ENCODE results near the gene GPRC5A. TPM values are rescaled to one million over a fixed set of nuclear protein-coding genes. Genes with fewer than 3 reads are reported as not detected.

GPRC5A gene
- total RNA-seq, 4 donors from 2014 or later: 11.3 to 284 (median 88.4) TPM

DNA sequence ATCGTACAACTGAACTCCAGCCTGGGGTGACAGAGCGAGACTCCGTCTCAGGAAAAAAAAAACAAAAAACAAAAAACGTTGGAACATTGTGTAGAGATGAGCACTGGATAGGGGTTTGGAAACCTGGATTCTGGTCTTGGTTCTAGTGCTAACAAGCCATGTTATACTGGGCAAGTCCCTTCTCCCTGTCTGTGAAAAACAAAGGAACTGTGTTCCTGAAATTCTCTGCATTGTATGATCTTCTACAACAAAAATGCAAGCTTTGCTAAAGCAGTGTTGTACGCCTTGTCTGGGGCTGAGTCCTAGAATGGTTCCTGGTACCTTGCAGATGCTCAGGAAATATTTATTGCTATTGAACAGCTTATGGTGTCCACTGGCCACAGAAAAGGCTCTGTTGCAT is 47.2 kb downstream of the GPRC5A start:
- DNase-seq (ENCODE audit: low spot score) (no peak), ATAC-seq (ENCODE audit: low FRiP score) (no peak)
- TF ChIP-seq, protein P1, sequence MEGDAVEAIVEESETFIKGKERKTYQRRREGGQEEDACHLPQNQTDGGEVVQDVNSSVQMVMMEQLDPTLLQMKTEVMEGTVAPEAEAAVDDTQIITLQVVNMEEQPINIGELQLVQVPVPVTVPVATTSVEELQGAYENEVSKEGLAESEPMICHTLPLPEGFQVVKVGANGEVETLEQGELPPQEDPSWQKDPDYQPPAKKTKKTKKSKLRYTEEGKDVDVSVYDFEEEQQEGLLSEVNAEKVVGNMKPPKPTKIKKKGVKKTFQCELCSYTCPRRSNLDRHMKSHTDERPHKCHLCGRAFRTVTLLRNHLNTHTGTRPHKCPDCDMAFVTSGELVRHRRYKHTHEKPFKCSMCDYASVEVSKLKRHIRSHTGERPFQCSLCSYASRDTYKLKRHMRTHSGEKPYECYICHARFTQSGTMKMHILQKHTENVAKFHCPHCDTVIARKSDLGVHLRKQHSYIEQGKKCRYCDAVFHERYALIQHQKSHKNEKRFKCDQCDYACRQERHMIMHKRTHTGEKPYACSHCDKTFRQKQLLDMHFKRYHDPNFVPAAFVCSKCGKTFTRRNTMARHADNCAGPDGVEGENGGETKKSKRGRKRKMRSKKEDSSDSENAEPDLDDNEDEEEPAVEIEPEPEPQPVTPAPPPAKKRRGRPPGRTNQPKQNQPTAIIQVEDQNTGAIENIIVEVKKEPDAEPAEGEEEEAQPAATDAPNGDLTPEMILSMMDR (IDR thresholded peaks at IDR 0.05): no peak

DNA sequence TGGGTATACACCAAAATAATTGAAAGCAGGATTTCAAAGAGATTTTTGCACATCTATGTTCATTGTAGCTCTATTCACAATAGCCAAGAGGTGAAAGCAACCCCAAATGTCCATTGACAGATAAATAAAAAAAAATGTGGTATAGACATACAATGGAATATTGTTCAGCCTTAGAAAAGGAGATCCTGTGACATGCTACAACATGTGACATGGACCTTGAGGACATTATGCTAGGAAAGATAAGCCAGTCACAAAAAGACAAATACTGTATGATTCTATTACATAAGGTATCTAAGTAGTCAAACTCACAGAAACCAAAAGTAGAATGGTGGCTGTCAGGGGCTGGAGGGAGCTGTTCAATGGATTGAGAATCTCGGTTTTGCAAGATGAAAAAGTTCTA is 48.5 kb downstream of the GPRC5A start:
- DNase-seq (ENCODE audit: low spot score) (no peak), ATAC-seq (ENCODE audit: low FRiP score) (no peak)
- TF ChIP-seq, protein P1 (IDR thresholded peaks at IDR 0.05): no peak

DNA sequence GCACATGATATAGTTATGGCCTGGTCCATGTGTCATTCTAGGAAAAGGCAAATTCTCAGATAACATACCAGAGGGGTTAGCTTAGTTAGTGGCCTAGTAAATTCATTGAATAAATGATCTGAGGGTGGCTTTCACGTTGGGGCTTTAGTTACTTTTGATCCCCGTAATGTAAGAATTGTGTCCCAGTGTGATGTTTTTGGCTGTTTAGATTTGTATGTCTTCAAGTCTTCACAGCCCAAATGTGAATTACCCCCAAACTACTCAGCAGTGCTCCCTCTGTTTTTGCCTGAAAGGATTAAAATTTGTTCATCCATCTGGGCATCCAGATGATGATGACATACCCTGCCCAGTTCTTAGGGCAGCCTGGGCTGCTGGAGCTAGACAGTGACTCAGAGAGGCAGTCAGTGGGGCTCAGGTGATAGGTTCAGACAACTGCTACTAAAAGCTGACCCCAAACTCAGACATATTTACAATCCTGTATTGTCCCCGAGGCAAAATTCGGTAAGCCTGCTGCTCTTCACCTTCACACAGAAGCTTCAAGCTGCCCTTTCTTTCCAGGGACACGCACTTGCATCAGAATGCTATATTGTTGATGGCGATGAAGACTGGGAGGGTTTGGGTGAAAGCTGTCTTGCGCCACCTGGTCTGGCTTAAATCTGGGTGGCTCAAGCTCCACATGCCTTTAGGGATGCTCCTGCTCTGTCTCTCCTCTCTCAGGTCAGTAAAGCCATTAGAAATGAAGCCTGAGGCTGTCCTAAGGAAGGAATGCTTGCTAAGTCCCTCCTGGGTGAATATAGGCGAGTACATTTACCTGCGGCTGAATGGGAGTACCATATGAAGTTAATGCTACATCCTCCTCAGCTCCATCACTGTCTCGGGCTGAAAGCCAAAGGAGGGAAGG is 50.3 kb downstream of the GPRC5A start:
- ATAC-seq (ENCODE audit: low FRiP score) (no peak), DNase-seq (ENCODE audit: low spot score) (no peak)
- TF ChIP-seq, protein P1 (IDR thresholded peaks at IDR 0.05): no peak

DNA sequence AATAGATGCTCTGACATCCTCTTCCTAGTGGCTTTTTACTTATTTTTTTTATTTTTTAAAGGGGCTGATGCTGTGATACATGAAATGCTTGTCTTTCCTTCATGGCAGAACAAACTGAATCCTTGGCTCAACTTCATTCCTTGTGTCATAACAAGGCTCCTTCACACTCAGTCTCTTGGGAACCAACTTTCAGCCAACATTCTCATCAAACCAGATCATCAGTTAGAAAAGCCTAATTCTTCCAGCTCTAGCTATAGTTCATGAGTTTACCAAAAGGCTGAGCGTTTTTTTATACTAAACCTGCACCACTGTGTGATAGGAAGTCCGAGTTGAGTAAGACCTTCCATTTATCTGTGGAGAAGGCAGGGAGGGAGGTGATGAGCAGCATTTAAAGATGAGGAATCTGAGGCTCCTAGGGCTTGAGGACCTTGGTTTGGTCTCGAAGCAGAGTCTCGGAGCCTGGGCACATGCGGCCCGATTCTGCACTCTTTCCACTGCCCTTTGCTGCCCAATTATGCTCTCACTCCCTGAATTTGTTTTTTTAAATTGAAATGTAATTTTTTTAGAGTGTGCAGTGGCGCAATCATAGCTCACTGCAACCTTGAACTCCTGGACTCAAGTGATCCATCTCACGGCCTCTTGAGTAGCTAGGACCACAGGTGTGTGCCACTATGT is 52.4 kb downstream of the GPRC5A start:
- DNase-seq (ENCODE audit: low spot score) (no peak), ATAC-seq (ENCODE audit: low FRiP score) (no peak)
- TF ChIP-seq, protein P1 (IDR thresholded peaks at IDR 0.05): no peak

DNA sequence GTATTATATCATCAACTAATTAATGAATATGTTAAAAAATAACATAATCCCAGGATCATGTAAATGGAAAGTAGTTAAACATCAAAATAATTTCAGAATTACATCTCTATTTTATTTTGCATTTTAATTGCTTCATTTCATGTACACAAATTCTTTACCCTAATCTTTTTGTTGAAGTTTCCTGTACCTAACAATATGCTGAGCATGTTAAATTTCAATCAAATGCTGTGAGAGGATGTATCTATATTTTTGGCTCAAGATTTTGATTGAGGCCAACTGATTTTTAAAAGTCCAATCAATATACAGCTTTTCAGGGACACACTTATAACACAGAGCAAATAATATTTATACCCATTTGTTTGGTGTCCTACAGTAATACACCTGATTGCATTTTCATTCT is 54.2 kb downstream of the GPRC5A start:
- TF ChIP-seq, protein P1 (IDR thresholded peaks at IDR 0.05): no peak
- no peak for DNase-seq (ENCODE audit: low spot score)
- no peak for ATAC-seq (ENCODE audit: low FRiP score)

DNA sequence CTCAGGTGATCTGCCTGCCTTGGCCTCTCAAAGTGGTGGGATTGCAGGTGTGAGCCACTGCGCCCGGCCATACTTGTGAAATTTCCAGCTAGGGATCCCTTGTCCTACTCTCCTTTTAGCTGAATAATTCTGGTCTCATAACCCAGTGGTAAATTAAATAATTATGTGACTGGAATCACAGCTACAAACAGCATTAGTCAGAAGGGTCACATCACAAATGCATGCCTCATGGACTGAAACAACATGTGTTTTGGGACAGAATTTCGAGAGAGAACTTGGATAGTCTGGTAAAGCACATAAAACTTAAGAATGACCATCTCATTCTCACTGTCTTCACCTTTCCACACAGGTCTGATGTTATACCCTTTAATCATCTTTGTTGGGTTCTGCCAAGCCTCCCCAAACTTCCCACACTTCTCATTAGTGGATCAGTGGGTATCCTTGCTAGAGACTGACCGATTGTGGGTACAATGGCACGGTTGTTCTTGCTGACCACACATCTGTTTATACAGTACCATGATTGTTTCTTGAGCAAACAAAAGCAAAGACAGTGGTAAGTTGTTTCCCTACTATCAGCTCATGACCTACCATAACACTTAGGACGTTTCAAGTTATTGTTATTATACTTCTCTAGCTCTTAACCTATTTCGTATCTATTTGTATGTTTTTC is 55.5 kb downstream of the GPRC5A start:
- TF ChIP-seq, protein P1 (IDR thresholded peaks at IDR 0.05): no peak
- DNase-seq (ENCODE audit: low spot score) (no peak), ATAC-seq (ENCODE audit: low FRiP score) (no peak)
